HCT116 (cell line): ENCODE results near the gene KCND2. TPM values are rescaled to one million over a fixed set of nuclear protein-coding genes. Genes with fewer than 3 reads are reported as not detected.

Experiments
- ATAC-seq: fragments of 200-7000 bp; cut with Tn5 transposase; 2 replicates; pipeline ENCODE4 v1.9.1; 2020; ENCODE audit warnings: mild to moderate bottlenecking, moderate library complexity
- BruUV-seq: library from RNA; stranded (reverse); fragments of 400-500 nt; replicated peaks from 2 replicates; lab custom pipeline; 2021; lab: Mats Ljungman, UMichigan
- CTCF ChIA-PET: fragments of 300-600 bp; sonication (Branson Sonifier 250); formaldehyde crosslinking; loops from one replicate; lab custom pipeline; 2021; ENCODE audit warnings: antibody characterized with exemption; lab: Charles Lee
- POLR2A ChIA-PET: fragments of 300-600, 350-600 bp; sonication (Branson Sonifier 250); formaldehyde crosslinking; loops from one replicate; lab custom pipeline; 2021; ENCODE audit warnings: antibody characterized with exemption; lab: Charles Lee
- RAD21 ChIA-PET, 2 experiments: fragments of 300-600 bp; sonication (Branson Sonifier 250); formaldehyde crosslinking; loops; one replicate each; lab custom pipeline; 2023; ENCODE audit warnings: low total read pairs in 2 of 2; ENCODE audit not compliant: uncharacterized antibody in 2 of 2, unreplicated experiment in 2 of 2, low non-redundant PET in 1 of 2; lab: Charles Lee
- DNase-seq: peaks from one replicate; pipeline ENCODE4 v3.0.0-alpha.2; 2010; ENCODE audit warnings: low read depth, low spot score
- H2AFZ ChIP-seq: fragments of 200-600 bp; shearing (Covaris generic), sonication (generic); 2 replicates; pipeline ENCODE4 v1.6.1; 2017; ENCODE audit warnings: low read depth, mixed run types, mixed read lengths, antibody characterized with exemption, low read length; ENCODE audit not compliant: poor library complexity, severe bottlenecking
- H3K27ac ChIP-seq: 2 replicates; pipeline ENCODE4 v1.5.1; 2012; ENCODE audit warnings: low read depth, low read length
- H3K27me3 ChIP-seq: fragments of 200-600 bp; sonication (generic); 2 replicates; pipeline ENCODE4 v1.6.1; 2016; ENCODE audit warnings: mixed run types, low read length, mixed read lengths; ENCODE audit not compliant: insufficient read depth
- H3K36me3 ChIP-seq, 2 experiments: fragments of 200-500 bp in 1 of 2; fragments of 200-600 bp in 1 of 2; sonication (Bioruptor generic) in 1 of 2; sonication (generic) in 1 of 2; 2 replicates each; pipeline versions ENCODE4 v1.5.1 to v1.6.1; 2014 to 2016; ENCODE audit warnings: low read length in 2 of 2, inconsistent platforms in 1 of 2, mixed read lengths in 1 of 2, mixed run types in 1 of 2; ENCODE audit not compliant: insufficient read depth in 2 of 2, control insufficient read depth in 1 of 2
- H3K4me1 ChIP-seq, 2 experiments: fragments of 200-600 bp in 1 of 2; sonication (generic) in 1 of 2; 2 replicates each; pipeline versions ENCODE4 v1.5.1 to v1.6.1; 2012 to 2017; ENCODE audit warnings: low read length in 2 of 2, inconsistent platforms in 1 of 2, mild to moderate bottlenecking in 1 of 2, mixed read lengths in 1 of 2, mixed run types in 1 of 2, moderate library complexity in 1 of 2; ENCODE audit not compliant: insufficient read depth in 2 of 2, control insufficient read depth in 1 of 2
- H3K4me2 ChIP-seq: fragments of 200-600 bp; sonication (generic); 2 replicates; pipeline ENCODE4 v1.6.1; 2017; ENCODE audit warnings: mixed run types, low read length, mixed read lengths
- H3K4me3 ChIP-seq, 2 experiments: fragments of 200-600 bp in 1 of 2; sonication (generic) in 1 of 2; replicated peaks in 1 of 2; 2 replicates each; pipeline ENCODE4 v1.5.1; 2011 to 2016; ENCODE audit warnings: low read length in 2 of 2, control low read depth in 1 of 2, low read depth in 1 of 2, mild to moderate bottlenecking in 1 of 2, mixed read lengths in 1 of 2, mixed run types in 1 of 2
- H3K79me2 ChIP-seq: fragments of 200-600 bp; sonication (generic); 2 replicates; pipeline ENCODE4 v1.6.1; 2017; ENCODE audit warnings: mild to moderate bottlenecking, mixed run types, low read length, moderate library complexity, mixed read lengths; ENCODE audit not compliant: insufficient read depth
- H3K9ac ChIP-seq: fragments of 200-600 bp; sonication (generic); 2 replicates; pipeline ENCODE4 v1.6.1; 2016; ENCODE audit warnings: low read length, mixed read lengths
- H3K9me2 ChIP-seq: fragments of 200-600 bp; sonication (generic), shearing (Covaris generic); 2 replicates; pipeline ENCODE4 v1.6.1; 2017; ENCODE audit warnings: mixed run types, mild to moderate bottlenecking, moderate library complexity; ENCODE audit not compliant: insufficient read depth
- H3K9me3 ChIP-seq, 2 experiments: fragments of 200-500 bp in 1 of 2; fragments of 200-600 bp in 1 of 2; sonication (Bioruptor generic) in 1 of 2; sonication (generic) in 1 of 2; 2 replicates each; pipeline ENCODE4 v1.6.1; 2014 to 2017; ENCODE audit warnings: low read length in 2 of 2, mixed read lengths in 2 of 2, inconsistent platforms in 1 of 2, low read depth in 1 of 2, mild to moderate bottlenecking in 1 of 2, mixed run types in 1 of 2, moderate library complexity in 1 of 2; ENCODE audit not compliant: control insufficient read depth in 1 of 2, insufficient read depth in 1 of 2
- H4K20me1 ChIP-seq: fragments of 200-600 bp; sonication (generic), shearing (Covaris generic); 2 replicates; pipeline ENCODE4 v1.6.1; 2017; ENCODE audit warnings: mixed run types, mild to moderate bottlenecking, moderate library complexity; ENCODE audit not compliant: insufficient read depth
- CBX3 ChIP-seq: IDR thresholded peaks from 2 replicates; pipeline ENCODE4 v1.6.1; 2012; ENCODE audit warnings: low read depth
- CEBPB ChIP-seq: IDR thresholded peaks from 2 replicates; pipeline ENCODE4 v1.6.1; 2012; ENCODE audit warnings: low read depth
- ELF1 ChIP-seq: IDR thresholded peaks from 2 replicates; pipeline ENCODE4 v1.6.1; 2012; ENCODE audit warnings: low read depth, borderline replicate concordance
- EZH2 ChIP-seq: fragments of 200-600 bp; sonication (generic); IDR thresholded peaks from 2 replicates; pipeline ENCODE4 v1.6.1; 2017; ENCODE audit warnings: antibody characterized with exemption, mixed run types
- EZH2phosphoT487 ChIP-seq: fragments of 200-600 bp; IDR thresholded peaks from 2 replicates; pipeline ENCODE4 v1.6.1; 2018; ENCODE audit warnings: antibody characterized with exemption, borderline replicate concordance
- FOSL1 ChIP-seq: IDR thresholded peaks from 2 replicates; pipeline ENCODE4 v1.6.1; 2012; ENCODE audit warnings: low read depth
- JUND ChIP-seq: IDR thresholded peaks from 2 replicates; pipeline ENCODE4 v1.6.1; 2012
- POLR2A ChIP-seq: IDR thresholded peaks from 2 replicates; pipeline ENCODE4 v1.7.0; 2011; ENCODE audit warnings: borderline replicate concordance; ENCODE audit not compliant: insufficient read depth, insufficient read length; ENCODE audit errors: extremely low read depth
- TCF7L2 ChIP-seq: IDR thresholded peaks from 2 replicates; pipeline ENCODE4 v1.7.0; 2011; ENCODE audit warnings: borderline replicate concordance, inconsistent platforms; ENCODE audit not compliant: insufficient read depth, insufficient read length; ENCODE audit errors: extremely low read depth
- YY1 ChIP-seq: IDR thresholded peaks from 2 replicates; pipeline ENCODE4 v1.6.1; 2011; ENCODE audit warnings: low read length, low read depth, moderate library complexity, mild to moderate bottlenecking; ENCODE audit not compliant: insufficient replicate concordance; ENCODE audit errors: extremely low read depth
- ZFX ChIP-seq: fragments of 450-650 bp; IDR thresholded peaks from 2 replicates; pipeline ENCODE4 v1.6.1; 2017
- intact Hi-C: fragments of 100-400 bp; cut with micrococcal nuclease; formaldehyde crosslinking; loops from 2 replicates; pipeline ENCODE4 v1.10.0; 2022
- total RNA-seq: library from RNA; stranded (reverse); gene quantifications from one replicate; pipeline ENCODE4 v1.2.1, GENCODE V29; 2021; ENCODE audit not compliant: unreplicated experiment
- TF ChIP-seq, protein P1 (sequence below): IDR thresholded peaks from 2 replicates; pipeline ENCODE4 v1.6.1; 2012
- TF ChIP-seq, protein P2 (sequence below): IDR thresholded peaks from 2 replicates; pipeline ENCODE4 v1.6.1; 2012
- TF ChIP-seq, protein P3 (sequence below), 3 experiments: fragments of 200-600 bp in 1 of 3; sonication (generic) in 1 of 3; IDR thresholded peaks in 2 of 3; conservative IDR thresholded peaks in 1 of 3; 2 replicates each; pipeline ENCODE4 v1.5.1; 2012 to 2017; ENCODE audit warnings: low read depth in 2 of 3, low read length in 2 of 3, antibody characterized with exemption in 1 of 3, borderline replicate concordance in 1 of 3, control low read depth in 1 of 3, mild to moderate bottlenecking in 1 of 3, mixed read lengths in 1 of 3, mixed run types in 1 of 3, moderate library complexity in 1 of 3; ENCODE audit not compliant: insufficient read depth in 1 of 3
- TF ChIP-seq, protein P4 (sequence below): IDR thresholded peaks from 2 replicates; pipeline ENCODE4 v1.6.1; 2011; ENCODE audit warnings: mild to moderate bottlenecking, low read length, moderate library complexity; ENCODE audit not compliant: insufficient replicate concordance; ENCODE audit errors: extremely low read depth

The KCND2 gene
- total RNA-seq, 1 experiment from 2014 or later = 0.05 TPM

DNA sequence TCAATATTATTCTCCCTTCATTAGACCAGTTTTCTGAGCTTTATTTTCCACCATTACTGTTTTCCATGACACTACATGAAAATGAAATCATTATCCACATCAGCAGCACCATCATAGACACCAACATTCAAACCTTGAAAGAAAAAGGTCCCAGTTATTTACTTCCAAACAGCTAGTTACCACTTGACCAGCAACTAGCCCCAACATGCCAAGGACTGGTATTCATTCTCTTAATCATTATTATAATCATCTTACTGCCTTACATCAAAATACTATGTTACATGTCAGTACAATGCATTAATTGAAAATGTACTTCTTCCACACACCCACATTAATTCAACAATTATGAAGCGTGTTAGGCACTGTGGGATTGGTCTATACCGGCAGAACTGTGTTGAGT is 385.5 kb downstream of the KCND2 start:
- ChIA-PET CTCF (no interaction called here), POLR2A (no interaction called here), RAD21 (no interaction called here)
- no peak overlapping the region for H3K4me3 ChIP-seq
- no peaks in the 10 kb centered on the region for H3K9me2 ChIP-seq
- H3K79me2 ChIP-seq = no peaks in the 10 kb centered on the region
- H3K9me3 ChIP-seq = no peaks in the 10 kb centered on the region
- intact Hi-C loops = no loop called here
- DNase-seq = no peak
- BruUV-seq = no TSS peak
- no peak overlapping the region for H3K4me2 ChIP-seq
- H3K36me3 ChIP-seq = no peaks in the 10 kb centered on the region
- no peak for ATAC-seq
- H2AFZ ChIP-seq = no peak overlapping the region
- H3K4me1 ChIP-seq = no peaks in the 10 kb centered on the region
- no peaks in the 10 kb centered on the region for H4K20me1 ChIP-seq
- H3K9ac ChIP-seq = no peak overlapping the region
- TF ChIP-seq, protein P1, sequence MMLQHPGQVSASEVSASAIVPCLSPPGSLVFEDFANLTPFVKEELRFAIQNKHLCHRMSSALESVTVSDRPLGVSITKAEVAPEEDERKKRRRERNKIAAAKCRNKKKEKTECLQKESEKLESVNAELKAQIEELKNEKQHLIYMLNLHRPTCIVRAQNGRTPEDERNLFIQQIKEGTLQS = no peak
- TF ChIP-seq JUND (no peak), YY1 (no peak), CEBPB (no peak), ELF1 (no peak), ZFX (no peak), CBX3 (no peak), TCF7L2 (no peak)
- TF ChIP-seq, protein P2, sequence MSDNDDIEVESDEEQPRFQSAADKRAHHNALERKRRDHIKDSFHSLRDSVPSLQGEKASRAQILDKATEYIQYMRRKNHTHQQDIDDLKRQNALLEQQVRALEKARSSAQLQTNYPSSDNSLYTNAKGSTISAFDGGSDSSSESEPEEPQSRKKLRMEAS = no peak
- no peak overlapping the region for H3K27ac ChIP-seq
- no peaks in the 10 kb centered on the region for H3K27me3 ChIP-seq

DNA sequence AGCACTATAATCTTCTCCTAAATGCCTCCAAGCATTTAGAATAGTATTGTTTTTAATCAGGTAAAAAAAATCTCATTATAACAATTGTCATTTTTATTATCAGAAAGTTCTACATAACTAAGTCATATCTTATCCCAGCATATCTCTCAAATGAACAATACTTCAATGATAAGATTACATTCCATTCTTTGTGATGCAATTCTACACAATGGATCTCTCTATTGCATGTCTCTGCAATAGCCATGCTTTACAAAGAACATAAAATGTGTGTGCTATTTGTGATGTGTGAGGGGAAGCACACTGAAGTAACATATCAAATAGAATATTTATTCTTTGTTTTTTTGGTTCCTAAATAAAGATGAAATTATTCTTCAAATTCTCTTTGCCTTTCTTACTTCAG is 389.3 kb downstream of the KCND2 start:
- CTCF ChIA-PET = no interaction called here
- no peak overlapping the region for H3K9ac ChIP-seq
- TF ChIP-seq, protein P3, sequence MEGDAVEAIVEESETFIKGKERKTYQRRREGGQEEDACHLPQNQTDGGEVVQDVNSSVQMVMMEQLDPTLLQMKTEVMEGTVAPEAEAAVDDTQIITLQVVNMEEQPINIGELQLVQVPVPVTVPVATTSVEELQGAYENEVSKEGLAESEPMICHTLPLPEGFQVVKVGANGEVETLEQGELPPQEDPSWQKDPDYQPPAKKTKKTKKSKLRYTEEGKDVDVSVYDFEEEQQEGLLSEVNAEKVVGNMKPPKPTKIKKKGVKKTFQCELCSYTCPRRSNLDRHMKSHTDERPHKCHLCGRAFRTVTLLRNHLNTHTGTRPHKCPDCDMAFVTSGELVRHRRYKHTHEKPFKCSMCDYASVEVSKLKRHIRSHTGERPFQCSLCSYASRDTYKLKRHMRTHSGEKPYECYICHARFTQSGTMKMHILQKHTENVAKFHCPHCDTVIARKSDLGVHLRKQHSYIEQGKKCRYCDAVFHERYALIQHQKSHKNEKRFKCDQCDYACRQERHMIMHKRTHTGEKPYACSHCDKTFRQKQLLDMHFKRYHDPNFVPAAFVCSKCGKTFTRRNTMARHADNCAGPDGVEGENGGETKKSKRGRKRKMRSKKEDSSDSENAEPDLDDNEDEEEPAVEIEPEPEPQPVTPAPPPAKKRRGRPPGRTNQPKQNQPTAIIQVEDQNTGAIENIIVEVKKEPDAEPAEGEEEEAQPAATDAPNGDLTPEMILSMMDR (IDR thresholded peaks at IDR 0.05 in 2 of 3, conservative IDR thresholded peaks at IDR 0.05 in 1 of 3; ENCODE audit: borderline replicate concordance in 1 of 3, insufficient read depth in 1 of 3, low read depth in 2 of 3, low read length in 2 of 3) = no peak
- TF ChIP-seq, protein P4, sequence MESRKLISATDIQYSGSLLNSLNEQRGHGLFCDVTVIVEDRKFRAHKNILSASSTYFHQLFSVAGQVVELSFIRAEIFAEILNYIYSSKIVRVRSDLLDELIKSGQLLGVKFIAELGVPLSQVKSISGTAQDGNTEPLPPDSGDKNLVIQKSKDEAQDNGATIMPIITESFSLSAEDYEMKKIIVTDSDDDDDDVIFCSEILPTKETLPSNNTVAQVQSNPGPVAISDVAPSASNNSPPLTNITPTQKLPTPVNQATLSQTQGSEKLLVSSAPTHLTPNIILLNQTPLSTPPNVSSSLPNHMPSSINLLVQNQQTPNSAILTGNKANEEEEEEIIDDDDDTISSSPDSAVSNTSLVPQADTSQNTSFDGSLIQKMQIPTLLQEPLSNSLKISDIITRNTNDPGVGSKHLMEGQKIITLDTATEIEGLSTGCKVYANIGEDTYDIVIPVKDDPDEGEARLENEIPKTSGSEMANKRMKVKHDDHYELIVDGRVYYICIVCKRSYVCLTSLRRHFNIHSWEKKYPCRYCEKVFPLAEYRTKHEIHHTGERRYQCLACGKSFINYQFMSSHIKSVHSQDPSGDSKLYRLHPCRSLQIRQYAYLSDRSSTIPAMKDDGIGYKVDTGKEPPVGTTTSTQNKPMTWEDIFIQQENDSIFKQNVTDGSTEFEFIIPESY = no peak
- TF ChIP-seq FOSL1 (no peak), CEBPB (no peak), EZH2 (no peak), YY1 (no peak), POLR2A (no peak), EZH2phosphoT487 (no peak)
- TF ChIP-seq, protein P1 = no peak
- TF ChIP-seq, protein P2 = no peak
- TF ChIP-seq, all 23 proteins: peak for 0
- no peak for ATAC-seq
- Histone ChIP-seq H4K20me1 (no peaks in the 10 kb centered on the region), H3K4me3 (no peak overlapping the region), H3K4me1 (no peaks in the 10 kb centered on the region), H3K9me2 (no peaks in the 10 kb centered on the region), H3K27ac (no peak overlapping the region), H2AFZ (no peak overlapping the region), H3K79me2 (no peaks in the 10 kb centered on the region), H3K4me2 (no peak overlapping the region), H3K36me3 (no peaks in the 10 kb centered on the region), H3K9me3 (no peaks in the 10 kb centered on the region), H3K27me3 (no peaks in the 10 kb centered on the region)
- intact Hi-C loops = no loop called here
- no peak for DNase-seq
- POLR2A ChIA-PET = no interaction called here
- BruUV-seq = no TSS peak
- RAD21 ChIA-PET = no interaction called here
